ENCODE measurements around the gene LELP1. TPM values are rescaled to one million over a fixed set of nuclear protein-coding genes. Genes with fewer than 3 reads are reported as not detected.

Gene LELP1
- total RNA-seq, 1 donor from 2014 or later: not detected

DNA sequence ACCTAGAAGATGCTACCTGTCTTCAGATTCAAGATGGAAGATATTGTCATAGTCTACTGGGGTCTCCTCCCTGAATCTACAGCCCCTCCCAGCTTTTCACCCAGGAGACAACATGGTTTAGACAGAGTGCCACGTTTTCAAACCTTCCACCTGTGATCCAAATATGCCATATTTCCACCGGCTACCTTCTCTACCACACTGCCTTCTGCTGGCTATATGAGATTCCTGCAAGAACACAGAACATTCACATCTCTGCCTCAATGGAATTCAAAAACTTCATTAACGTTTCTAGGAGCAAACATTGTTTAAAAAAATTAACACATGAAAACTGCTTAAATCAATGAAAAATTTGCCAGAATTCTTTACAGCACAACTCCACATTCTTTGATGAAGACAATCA lies 12.9 kb upstream of the LELP1 start:
- no peaks in the 10 kb centered on the region for H3K4me1 ChIP-seq

DNA sequence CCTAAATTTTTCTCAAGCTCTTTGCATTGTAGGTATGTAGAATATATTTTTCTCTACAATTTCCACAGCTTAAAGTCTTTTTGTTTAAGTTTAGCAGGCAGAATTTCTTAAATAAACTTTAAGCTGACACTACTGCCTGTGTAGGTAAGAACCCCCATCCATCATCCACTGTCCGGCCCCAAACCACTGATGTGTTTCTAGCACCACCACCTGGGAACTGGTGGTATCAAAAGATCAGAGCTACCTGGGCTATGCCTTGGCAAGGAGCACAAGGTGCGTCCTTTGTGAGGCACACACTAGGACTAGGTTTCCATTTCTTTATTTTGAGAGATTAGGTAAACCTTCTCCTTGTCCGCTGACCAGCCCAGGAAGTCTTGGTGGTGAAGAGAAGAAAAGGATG lies 10.5 kb upstream of the LELP1 start:
- H3K9me3 ChIP-seq: no peaks in the 10 kb centered on the region
- H3K27ac ChIP-seq: no peak overlapping the region
- no peaks in the 10 kb centered on the region for H3K4me1 ChIP-seq
- no peaks in the 10 kb centered on the region for H3K27me3 ChIP-seq
- H3K4me3 ChIP-seq: no peak overlapping the region
- no peak for DNase-seq (ENCODE audit: low spot score in 2 of 2)
- no peaks in the 10 kb centered on the region for H3K36me3 ChIP-seq
- TF ChIP-seq, protein P1, sequence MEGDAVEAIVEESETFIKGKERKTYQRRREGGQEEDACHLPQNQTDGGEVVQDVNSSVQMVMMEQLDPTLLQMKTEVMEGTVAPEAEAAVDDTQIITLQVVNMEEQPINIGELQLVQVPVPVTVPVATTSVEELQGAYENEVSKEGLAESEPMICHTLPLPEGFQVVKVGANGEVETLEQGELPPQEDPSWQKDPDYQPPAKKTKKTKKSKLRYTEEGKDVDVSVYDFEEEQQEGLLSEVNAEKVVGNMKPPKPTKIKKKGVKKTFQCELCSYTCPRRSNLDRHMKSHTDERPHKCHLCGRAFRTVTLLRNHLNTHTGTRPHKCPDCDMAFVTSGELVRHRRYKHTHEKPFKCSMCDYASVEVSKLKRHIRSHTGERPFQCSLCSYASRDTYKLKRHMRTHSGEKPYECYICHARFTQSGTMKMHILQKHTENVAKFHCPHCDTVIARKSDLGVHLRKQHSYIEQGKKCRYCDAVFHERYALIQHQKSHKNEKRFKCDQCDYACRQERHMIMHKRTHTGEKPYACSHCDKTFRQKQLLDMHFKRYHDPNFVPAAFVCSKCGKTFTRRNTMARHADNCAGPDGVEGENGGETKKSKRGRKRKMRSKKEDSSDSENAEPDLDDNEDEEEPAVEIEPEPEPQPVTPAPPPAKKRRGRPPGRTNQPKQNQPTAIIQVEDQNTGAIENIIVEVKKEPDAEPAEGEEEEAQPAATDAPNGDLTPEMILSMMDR (IDR thresholded peaks at IDR 0.05): no peak
- intact Hi-C loops (cut with DNase I): no loop called here

More for the DNA sequence above, 12.9 kb upstream of the LELP1 start:
- H3K9me3 ChIP-seq: no peaks in the 10 kb centered on the region
- DNase-seq (ENCODE audit: low spot score in 2 of 2): no peak
- no peaks in the 10 kb centered on the region for H3K27me3 ChIP-seq
- no peaks in the 10 kb centered on the region for H3K36me3 ChIP-seq
- TF ChIP-seq, protein P1 (IDR thresholded peaks at IDR 0.05): no peak
- intact Hi-C loops (cut with DNase I): no loop called here
- H3K27ac ChIP-seq: no peak overlapping the region
- H3K4me3 ChIP-seq: no peak overlapping the region

DNA sequence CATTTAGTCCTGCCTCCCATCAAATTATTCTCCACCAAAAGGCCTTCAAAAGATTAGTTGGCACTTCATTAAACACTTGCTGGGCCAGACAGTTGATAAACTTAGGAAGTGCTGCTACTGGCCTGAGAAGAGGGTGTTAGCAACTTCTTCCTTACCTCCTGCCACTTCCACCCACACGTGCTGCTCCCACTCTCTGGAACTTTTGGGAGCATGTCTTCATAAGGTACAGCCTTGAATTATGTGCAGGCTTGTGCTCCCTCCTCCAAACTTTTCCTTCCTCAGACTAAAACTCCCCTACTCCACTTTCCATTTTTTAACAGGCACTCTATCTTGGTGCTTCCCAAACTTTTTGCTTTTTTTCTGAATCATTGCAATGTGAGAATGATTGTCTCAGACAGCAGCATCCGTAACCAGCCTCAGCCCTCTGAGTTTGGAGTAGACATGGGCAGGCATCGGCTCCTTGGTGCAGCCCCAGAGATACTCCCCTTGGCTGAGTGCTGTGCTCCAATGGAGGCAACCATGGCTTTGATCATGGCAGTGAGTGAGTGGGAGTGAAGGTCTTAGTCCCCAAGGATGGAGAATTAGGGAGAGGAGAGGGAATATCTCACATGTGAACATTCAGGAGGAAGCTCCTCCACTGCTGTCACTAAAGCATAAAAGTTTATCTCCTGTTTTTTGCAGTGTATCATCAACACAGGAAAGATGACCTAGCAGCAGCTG lies 8.7 kb upstream of the LELP1 start:
- no peaks in the 10 kb centered on the region for H3K4me1 ChIP-seq
- DNase-seq (ENCODE audit: low spot score in 2 of 2): no peak
- no peak overlapping the region for H3K4me3 ChIP-seq
- intact Hi-C loops (cut with DNase I): no loop called here
- H3K9me3 ChIP-seq: no peaks in the 10 kb centered on the region
- no peaks in the 10 kb centered on the region for H3K27me3 ChIP-seq
- H3K36me3 ChIP-seq: no peaks in the 10 kb centered on the region
- no peak overlapping the region for H3K27ac ChIP-seq
- TF ChIP-seq, protein P1 (IDR thresholded peaks at IDR 0.05): no peak

DNA sequence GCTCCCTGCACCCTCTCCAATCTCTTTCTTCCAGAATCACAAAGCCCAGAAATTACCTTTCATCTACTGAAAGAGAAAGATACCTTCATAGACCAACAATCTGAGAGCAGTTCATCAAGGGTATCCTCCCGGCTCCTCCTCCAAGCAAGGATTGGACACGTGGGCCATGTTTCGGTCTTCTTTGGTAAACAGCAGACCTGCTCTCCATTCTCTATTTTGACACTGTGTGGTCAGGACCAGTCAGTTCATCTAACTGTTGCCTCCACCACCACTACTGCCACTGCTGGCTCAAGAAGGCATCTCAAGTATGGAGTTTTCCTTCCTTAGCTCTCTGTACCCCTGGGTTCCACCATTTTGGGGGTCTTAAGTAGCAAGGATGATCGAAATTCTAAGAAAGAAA lies 8.0 kb upstream of the LELP1 start:
- intact Hi-C loops (cut with DNase I): no loop called here
- Histone ChIP-seq H3K4me3 (no peak overlapping the region), H3K9me3 (no peaks in the 10 kb centered on the region), H3K36me3 (no peaks in the 10 kb centered on the region), H3K4me1 (no peaks in the 10 kb centered on the region), H3K27me3 (no peaks in the 10 kb centered on the region), H3K27ac (no peak overlapping the region)
- DNase-seq (ENCODE audit: low spot score in 2 of 2): no peak
- TF ChIP-seq, protein P1 (IDR thresholded peaks at IDR 0.05): no peak

DNA sequence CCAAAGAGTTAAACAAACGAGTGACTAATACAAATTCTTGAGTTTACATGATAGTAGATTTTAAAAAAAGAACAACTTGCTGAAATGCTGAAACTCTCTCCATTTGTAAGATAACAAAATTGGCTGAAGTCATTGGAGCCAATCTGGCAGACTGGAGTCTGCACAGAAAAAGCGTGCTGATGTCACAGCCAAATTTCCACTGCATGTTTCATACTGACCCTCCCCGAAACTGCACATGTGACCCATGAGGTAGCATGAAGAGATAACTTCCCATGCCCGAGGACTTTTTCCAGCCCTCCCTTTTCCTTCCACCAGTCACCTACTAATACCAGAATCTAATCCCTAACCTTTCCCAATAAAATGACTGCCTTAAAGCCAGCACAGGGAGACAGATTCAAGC lies 1.2 kb upstream of the LELP1 start:
- TF ChIP-seq, protein P1 (IDR thresholded peaks at IDR 0.05): no peak
- H3K4me1 ChIP-seq: no peaks in the 10 kb centered on the region
- no peak overlapping the region for H3K4me3 ChIP-seq
- H3K9me3 ChIP-seq: no peaks in the 10 kb centered on the region
- no peak for DNase-seq (ENCODE audit: low spot score in 2 of 2)
- H3K36me3 ChIP-seq: no peaks in the 10 kb centered on the region
- no peak overlapping the region for H3K27ac ChIP-seq
- no peaks in the 10 kb centered on the region for H3K27me3 ChIP-seq
- intact Hi-C loops (cut with DNase I): no loop called here

DNA sequence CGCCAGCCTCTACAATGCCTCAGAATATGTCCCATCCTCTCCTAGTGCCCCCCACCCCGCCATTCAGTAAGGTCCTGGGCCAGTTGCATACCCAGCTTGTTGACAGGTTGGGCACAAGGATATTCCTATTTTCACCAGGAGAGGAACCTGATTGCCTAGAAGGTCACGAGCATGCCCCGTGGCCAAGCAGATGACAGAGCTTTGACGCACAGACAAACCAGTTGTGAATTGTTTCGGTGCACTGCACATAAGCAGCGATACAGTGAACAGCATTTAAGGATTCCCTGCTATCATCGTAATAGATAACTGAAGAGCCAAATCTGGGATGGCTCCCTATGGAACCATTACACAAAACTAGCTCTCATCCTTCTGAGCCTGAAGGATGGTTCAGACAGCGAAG lies 3.4 kb downstream of the LELP1 start:
- Histone ChIP-seq H3K9me3 (no peaks in the 10 kb centered on the region), H3K27ac (no peak overlapping the region), H3K27me3 (no peaks in the 10 kb centered on the region), H3K36me3 (no peaks in the 10 kb centered on the region), H3K4me1 (no peaks in the 10 kb centered on the region), H3K4me3 (no peak overlapping the region)
- DNase-seq (ENCODE audit: low spot score in 2 of 2): no peak
- intact Hi-C loops (cut with DNase I): no loop called here
- TF ChIP-seq, protein P1 (IDR thresholded peaks at IDR 0.05): no peak

Data from ascending aorta (tissue), 2 donors.